GM13977 (cell line): ENCODE results near the gene PTTG1IP.

ENCODE experiments used
- DNase-seq: peaks from one replicate; pipeline ENCODE4 v3.0.0; 2012; ENCODE audit warnings: low spot score
- in situ Hi-C: fragments of 300-500 bp; cut with MboI; formaldehyde crosslinking; loops from one replicate; pipeline ENCODE4 v1.12.0; 2022; ENCODE audit warnings: low sequenced_read_pairs, low pct_unique_long_range_greater_than_20kb, mixed read lengths, inconsistent platforms; ENCODE audit not compliant: unreplicated experiment
- TF ChIP-seq, protein P1 (sequence below): IDR thresholded peaks from 2 replicates; pipeline ENCODE4 v1.5.1; 2012; ENCODE audit warnings: mild to moderate bottlenecking, control low read depth; ENCODE audit not compliant: insufficient read depth; ENCODE audit errors: extremely low read depth, missing control alignments

The PTTG1IP gene

DNA sequence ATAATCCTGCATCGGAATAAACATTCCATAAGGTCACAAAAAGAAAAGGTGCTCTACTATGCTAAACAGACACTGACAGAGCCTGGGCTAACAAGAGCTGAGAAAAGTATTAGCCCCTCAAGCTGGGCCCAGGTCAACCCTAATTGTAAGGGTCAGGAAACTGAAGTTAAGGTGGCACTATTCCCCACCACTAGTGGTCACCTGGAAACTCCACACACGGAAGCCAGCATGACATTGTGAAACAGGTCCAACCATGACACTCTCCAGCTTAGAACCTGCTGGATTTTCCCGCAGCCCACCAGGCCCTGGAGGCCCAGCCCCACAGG is 1.2 kb downstream of the PTTG1IP start:
- no peak for DNase-seq
- in situ Hi-C loops = no loop called here
- TF ChIP-seq, protein P1, sequence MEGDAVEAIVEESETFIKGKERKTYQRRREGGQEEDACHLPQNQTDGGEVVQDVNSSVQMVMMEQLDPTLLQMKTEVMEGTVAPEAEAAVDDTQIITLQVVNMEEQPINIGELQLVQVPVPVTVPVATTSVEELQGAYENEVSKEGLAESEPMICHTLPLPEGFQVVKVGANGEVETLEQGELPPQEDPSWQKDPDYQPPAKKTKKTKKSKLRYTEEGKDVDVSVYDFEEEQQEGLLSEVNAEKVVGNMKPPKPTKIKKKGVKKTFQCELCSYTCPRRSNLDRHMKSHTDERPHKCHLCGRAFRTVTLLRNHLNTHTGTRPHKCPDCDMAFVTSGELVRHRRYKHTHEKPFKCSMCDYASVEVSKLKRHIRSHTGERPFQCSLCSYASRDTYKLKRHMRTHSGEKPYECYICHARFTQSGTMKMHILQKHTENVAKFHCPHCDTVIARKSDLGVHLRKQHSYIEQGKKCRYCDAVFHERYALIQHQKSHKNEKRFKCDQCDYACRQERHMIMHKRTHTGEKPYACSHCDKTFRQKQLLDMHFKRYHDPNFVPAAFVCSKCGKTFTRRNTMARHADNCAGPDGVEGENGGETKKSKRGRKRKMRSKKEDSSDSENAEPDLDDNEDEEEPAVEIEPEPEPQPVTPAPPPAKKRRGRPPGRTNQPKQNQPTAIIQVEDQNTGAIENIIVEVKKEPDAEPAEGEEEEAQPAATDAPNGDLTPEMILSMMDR = peak; percentile 6

DNA sequence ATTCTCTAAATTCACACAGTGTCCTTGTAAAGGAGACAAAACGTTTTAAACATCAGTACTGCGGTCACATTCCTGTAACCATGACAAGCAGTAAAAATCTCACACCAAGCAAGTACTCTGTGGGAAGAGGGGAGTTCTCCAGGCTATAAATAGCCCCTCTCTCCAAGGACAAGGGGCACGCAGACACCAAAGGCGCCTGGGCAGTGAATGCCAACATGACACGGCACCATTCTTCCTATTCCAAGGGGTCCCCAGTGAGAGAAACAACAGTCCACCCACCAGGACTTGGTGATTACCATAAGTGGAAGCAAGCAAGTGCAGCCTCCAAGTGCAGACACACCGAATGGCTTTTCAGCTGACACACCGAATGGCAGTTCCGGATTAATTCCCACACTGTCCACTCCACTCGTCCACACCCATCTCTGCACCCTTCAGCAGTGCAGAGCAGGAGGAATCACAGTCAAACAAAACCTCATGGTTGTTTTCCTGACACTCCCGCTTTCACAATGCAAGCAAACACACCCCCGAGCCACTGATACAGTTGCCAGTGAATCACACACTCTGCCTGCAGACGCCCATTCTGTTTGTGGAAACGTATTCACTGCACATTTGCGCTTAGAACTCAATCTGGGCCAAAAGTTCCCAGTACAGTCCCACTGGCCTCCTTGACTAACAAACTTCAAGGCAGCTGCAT is 1.8 kb downstream of the PTTG1IP start:
- DNase-seq = no peak
- TF ChIP-seq, protein P1 = no peak
- in situ Hi-C loops = no loop called here

DNA sequence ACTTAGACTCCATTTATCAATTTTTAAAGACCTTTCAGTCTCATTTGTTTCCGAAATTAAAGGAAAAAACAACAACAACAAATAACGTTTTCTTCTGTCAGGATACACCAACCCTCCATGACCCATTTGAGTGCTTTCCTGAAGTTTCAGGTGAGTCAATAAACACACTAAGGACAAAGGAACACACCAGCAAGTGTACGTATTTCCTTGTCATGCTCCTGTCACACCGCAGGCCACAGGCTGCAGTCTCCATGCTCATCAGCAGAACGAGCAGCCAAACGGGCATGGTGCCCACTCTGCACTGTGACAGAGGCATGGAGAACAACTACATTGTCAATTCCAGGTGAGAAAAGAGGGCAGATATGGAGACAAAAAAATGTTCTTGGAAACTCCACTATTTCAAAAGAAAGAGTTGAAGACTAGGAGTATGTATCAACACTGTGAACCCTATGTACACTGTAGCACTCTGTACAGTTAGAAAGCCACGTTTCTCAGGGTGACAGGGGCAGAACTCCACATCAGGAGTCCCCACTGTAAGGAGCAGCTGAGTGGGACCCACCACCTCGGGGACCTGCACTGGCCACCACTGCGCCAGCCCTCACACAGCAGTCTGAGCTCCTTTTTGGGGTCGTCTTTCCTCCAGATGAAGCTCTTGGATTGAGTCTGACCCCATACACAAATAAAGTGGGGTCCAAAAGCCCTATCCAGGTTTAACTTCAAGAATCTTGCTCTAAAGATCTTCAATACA is 2.6 kb downstream of the PTTG1IP start:
- TF ChIP-seq, protein P1 = no peak
- in situ Hi-C loops = no loop called here
- no peak for DNase-seq

DNA sequence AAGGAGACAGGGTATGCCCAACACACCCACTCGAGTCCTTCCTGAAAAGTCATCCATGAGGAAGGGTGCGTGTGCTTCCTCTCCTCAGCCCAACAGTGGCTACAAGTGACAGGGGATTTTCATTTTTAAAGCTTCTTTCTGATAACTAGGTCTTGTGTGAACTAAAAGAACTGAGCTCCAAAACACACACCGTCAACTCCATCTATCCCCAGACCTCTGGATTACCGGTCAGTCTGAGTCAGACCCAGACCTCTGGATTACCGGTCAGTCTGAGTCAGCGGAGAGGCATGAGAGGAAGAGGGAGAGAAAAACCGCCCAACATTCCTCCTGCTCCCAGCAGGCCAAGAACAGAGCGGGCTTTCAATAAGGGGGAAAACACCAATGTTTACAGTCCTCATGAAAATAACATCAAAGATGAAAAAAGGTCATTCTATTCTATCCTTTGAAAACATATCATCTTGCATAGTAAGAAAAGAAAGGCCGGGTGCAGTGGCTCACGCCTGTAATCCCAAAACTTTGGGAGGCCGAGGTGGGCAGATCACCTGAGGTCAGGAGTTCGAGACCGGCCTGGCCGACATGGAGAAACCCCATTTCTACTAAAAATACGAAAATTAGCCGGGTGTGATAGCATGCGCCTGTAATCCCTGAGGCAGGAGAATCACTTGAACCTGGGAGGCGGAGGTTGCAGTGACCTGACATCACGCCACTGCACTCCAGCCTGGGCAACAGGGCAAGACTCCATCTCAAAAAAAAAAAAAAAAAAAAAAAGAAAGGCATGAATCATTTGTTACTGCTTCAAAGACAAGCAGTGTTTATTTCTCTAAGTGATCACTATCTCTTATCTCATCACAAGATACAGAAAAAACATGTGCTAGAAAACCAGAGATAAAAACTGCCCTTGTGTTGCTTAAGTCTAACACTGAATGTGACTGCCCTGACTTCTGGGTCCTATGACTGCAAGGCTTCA is 3.4 kb downstream of the PTTG1IP start:
- in situ Hi-C loops = no loop called here
- TF ChIP-seq, protein P1 = no peak

DNA sequence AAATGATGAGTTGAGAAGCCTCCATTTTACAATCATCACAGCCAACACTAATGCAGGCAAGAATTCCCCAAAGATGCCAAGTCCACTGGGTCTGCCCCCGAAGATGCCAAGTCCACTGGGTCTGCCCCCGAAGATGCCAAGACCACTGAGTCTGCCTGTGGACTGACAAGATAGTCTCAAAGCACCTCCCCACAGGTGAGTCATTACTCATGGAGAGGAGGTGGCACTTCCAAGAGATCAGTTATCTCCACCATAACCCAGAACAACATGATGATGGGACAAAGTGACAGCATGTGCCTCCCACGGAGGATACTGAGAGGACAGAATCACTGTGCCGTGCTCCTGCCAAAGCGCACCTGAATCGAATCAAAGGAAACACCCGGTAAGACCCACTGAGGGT is 4.8 kb downstream of the PTTG1IP start:
- DNase-seq = no peak
- TF ChIP-seq, protein P1 = no peak
- in situ Hi-C loops = no loop called here

More for the DNA sequence above, 3.4 kb downstream of the PTTG1IP start:
- DNase-seq = no peak

DNA sequence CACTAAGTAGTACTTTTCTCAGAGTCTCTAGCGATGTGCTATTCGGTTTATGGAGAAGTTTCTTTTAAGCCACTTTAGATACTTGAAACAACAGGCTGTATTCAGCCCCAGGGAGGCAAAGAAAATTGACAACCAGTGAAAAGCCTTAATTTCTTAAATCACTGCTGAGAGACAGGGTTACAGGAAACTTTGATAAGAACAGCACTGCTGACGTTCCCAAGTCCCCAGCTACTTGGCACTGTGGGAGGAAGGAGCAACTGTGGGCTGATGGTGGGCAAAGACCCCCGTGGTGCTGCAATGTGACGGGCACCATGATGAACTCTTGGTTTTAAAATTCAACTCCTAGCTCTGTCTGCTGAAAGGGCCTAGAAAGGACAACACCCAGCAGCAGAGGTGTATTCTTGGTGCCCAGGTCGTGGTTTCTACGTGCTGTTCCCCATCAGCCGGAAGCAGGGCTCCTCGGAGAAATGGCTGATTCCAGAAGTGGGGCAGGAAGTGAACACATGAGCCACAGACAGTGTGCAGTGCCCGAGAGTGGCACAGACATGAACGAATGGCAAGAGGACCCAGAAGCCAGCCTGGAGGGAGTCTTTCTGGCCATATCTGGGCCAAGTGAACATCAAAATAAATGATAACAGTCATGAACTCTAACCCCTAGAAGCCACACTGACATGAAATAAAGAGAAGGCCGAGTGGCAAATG is 5.3 kb downstream of the PTTG1IP start:
- TF ChIP-seq, protein P1 = no peak
- no peak for DNase-seq
- in situ Hi-C loops = no loop called here
